Left ventricle myocardium inferior (tissue), 1 donor: ENCODE measurements around the gene PPOX. TPM values are rescaled to one million over a fixed set of nuclear protein-coding genes. Genes with fewer than 3 reads are reported as not detected.

Source experiments
- DNase-seq: peaks from one replicate; pipeline ENCODE4 v3.0.0-alpha.2; 2020
- H3K27ac ChIP-seq: fragments of 200-600 bp; replicated peaks from 2 replicates; pipeline ENCODE4 v1.8.0; 2021
- H3K27me3 ChIP-seq: fragments of 200-600 bp; 2 replicates; pipeline ENCODE4 v1.8.0; 2021; ENCODE audit warnings: low read depth
- H3K36me3 ChIP-seq: fragments of 200-600 bp; 2 replicates; pipeline ENCODE4 v1.8.0; 2021
- H3K4me1 ChIP-seq: fragments of 200-600 bp; 2 replicates; pipeline ENCODE4 v1.8.0; 2021
- H3K4me3 ChIP-seq: fragments of 200-600 bp; 2 replicates; pipeline ENCODE4 v1.8.0; 2021; ENCODE audit warnings: mild to moderate bottlenecking, moderate library complexity
- H3K9me3 ChIP-seq: fragments of 200-600 bp; replicated peaks from 2 replicates; pipeline ENCODE4 v1.8.0; 2021
- CTCF ChIP-seq: fragments of 200-600 bp; IDR thresholded peaks from 2 replicates; pipeline ENCODE4 v1.8.0; 2021; ENCODE audit warnings: antibody characterized with exemption, mild to moderate bottlenecking, borderline replicate concordance
- intact Hi-C: fragments of 100-400 bp; cut with micrococcal nuclease; formaldehyde crosslinking; loops from one replicate; pipeline ENCODE4 v1.11.0; 2022
- total RNA-seq: library from RNA; stranded (reverse); fragmentation: NEBNext Ultra II Directional; extraction: Animal tissue kit (Norgen Biotek cat#: 25700); gene quantifications from one replicate; pipeline ENCODE4 v1.2.1, GENCODE V29; 2021
- donor health status: DM: no; HTN: yes; CAD: no; lungs with severe emphysema.

Gene PPOX
- total RNA-seq, 1 donor from 2014 or later = 15.2 TPM

- Histone ChIP-seq H3K36me3 (peaks cover 22% of the 10 kb centered on the region), H3K27ac (peak overlapping the region; percentile 99), H3K27me3 (no peaks in the 10 kb centered on the region), H3K4me3 (peak overlapping the region; percentile 67), H3K4me1 (peaks cover 96% of the 10 kb centered on the region), H3K9me3 (no peaks in the 10 kb centered on the region)
- no peak for TF ChIP-seq CTCF
- no peak for DNase-seq
- intact Hi-C loops = no loop called here
These were observed 33.4 kb downstream of the PPOX start for GRCh38 chr1:161199506-161200139.

GRCh38 chr1:161200421-161200991 lies 34.3 kb downstream of the PPOX start:
- Histone ChIP-seq H3K27ac (peak overlapping the region; percentile 99), H3K27me3 (no peaks in the 10 kb centered on the region), H3K9me3 (no peaks in the 10 kb centered on the region), H3K4me1 (peaks cover 96% of the 10 kb centered on the region), H3K4me3 (peak overlapping the region; percentile 86), H3K36me3 (peaks cover 26% of the 10 kb centered on the region)
- intact Hi-C loops = no loop called here
- no peak for TF ChIP-seq CTCF
- DNase-seq = no peak

- H3K4me3 ChIP-seq = peak overlapping the region; percentile 86
- intact Hi-C loops = no loop called here
- H3K36me3 ChIP-seq = peaks cover 30% of the 10 kb centered on the region
- H3K27me3 ChIP-seq = no peaks in the 10 kb centered on the region
- H3K9me3 ChIP-seq = no peaks in the 10 kb centered on the region
- no peak for TF ChIP-seq CTCF
- peak; percentile 56 for DNase-seq
- H3K27ac ChIP-seq = peak overlapping the region; percentile 99
- H3K4me1 ChIP-seq = peaks cover 96% of the 10 kb centered on the region
These were observed 35.0 kb downstream of the PPOX start for GRCh38 chr1:161200992-161201835.

GRCh38 chr1:161201836-161202712 lies 35.8 kb downstream of the PPOX start, which contains the start of gene NDUFS2:
NDUFS2 (plus strand) TSS chr1:161202367; CDS start chr1:161202386, 19 bp downstream.
- DNase-seq = peak; percentile 98
- Histone ChIP-seq H3K27me3 (no peaks in the 10 kb centered on the region), H3K9me3 (no peaks in the 10 kb centered on the region), H3K4me3 (peak within 1 kb of the TSS; percentile 86), H3K36me3 (peaks cover 37% of the 10 kb centered on the region), H3K27ac (peak within 1 kb of the TSS; percentile 99), H3K4me1 (peaks cover 96% of the 10 kb centered on the region)
- TF ChIP-seq CTCF = no peak
- intact Hi-C loops = no loop called here
